HG03354 (cell line): Measurements from ENCODE around the gene C4B.
"Not testable (repeated sequence)": the region's sequence is repeated elsewhere in the genome, so short reads cannot be mapped to it uniquely, and the experiment has no call there.

Experiments
- ATAC-seq: cut with Tn5 transposase; IDR thresholded peaks from one replicate; pipeline ENCODE4 v1.9.1; 2021; ENCODE audit warnings: mild to moderate bottlenecking; ENCODE audit not compliant: unreplicated experiment, poor library complexity, severe bottlenecking

The C4B gene

GRCh38 chr6:32014547-32014946 lies at the start of gene C4B:
C4B (plus strand) TSS chr6:32014795; CDS start chr6:32014846, 51 bp downstream.
- ATAC-seq, result not testable (repeated sequence)

GRCh38 chr6:31965700-31966099 lies 48.9 kb upstream of the C4B start:
- no peak for ATAC-seq

GRCh38 chr6:31966506-31966905 lies 48.1 kb upstream of the C4B start:
- no peak for ATAC-seq

- no peak for ATAC-seq
Measured at GRCh38 chr6:31966997-31967925, 47.3 kb upstream of the C4B start.

- ATAC-seq, result no peak
Measured at GRCh38 chr6:31967926-31968320, 46.7 kb upstream of the C4B start.

- no peak for ATAC-seq
Measured at GRCh38 chr6:31968326-31968725, 46.3 kb upstream of the C4B start.

GRCh38 chr6:31968791-31969711 lies 45.5 kb upstream of the C4B start:
- ATAC-seq, result no peak

- ATAC-seq, result no peak
Measured at GRCh38 chr6:31969712-31970603, 44.6 kb upstream of the C4B start.

- ATAC-seq, result no peak
Measured at GRCh38 chr6:31970604-31971271, 43.9 kb upstream of the C4B start.

- no peak for ATAC-seq
Measured at GRCh38 chr6:31971279-31971992, 43.2 kb upstream of the C4B start.

GRCh38 chr6:31971993-31972708 lies 42.4 kb upstream of the C4B start, which contains the start of gene DXO:
DXO (minus strand) TSS chr6:31972138; CDS start chr6:31971675, 463 bp downstream.
- peak; percentile 87 for ATAC-seq

GRCh38 chr6:31972709-31973350 lies 41.8 kb upstream of the C4B start:
- ATAC-seq, result no peak

GRCh38 chr6:31976065-31976464 lies 38.5 kb upstream of the C4B start:
- not testable (repeated sequence) for ATAC-seq

- no peak for ATAC-seq
Measured at GRCh38 chr6:31977816-31978431, 36.7 kb upstream of the C4B start.

GRCh38 chr6:31978831-31979230 lies 35.8 kb upstream of the C4B start:
- ATAC-seq, result no peak

GRCh38 chr6:31979238-31979898 lies 35.2 kb upstream of the C4B start:
- no peak for ATAC-seq
